ENCODE data around the gene NPHP4. TPM values are rescaled to one million over a fixed set of nuclear protein-coding genes. Genes with fewer than 3 reads are reported as not detected.

The NPHP4 gene
- total RNA-seq, 1 donor from 2014 or later = 11.3 TPM

DNA sequence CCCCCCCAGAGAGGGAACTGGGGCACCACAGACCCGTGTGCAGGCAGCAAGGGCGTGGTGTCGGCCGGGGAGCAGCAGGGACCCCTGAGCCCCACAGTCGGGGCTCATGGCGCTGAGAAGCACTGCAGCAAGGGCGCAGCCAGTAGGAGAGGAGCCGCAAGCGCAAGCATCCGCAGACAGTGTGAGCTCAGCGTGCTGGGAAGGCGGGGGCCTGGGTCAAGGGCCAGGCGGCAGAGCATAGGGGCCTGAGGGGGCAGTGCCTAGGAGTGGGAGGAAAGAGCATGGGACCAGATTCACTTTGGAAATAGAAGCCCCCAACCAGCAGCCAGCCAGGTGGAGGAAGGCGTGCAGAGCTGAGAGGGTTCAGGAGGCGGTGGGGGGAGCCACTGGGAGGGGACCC, 46.8 kb upstream of the NPHP4 start:
- DNase-seq (ENCODE audit: extremely low spot score in 2 of 2) = no peak
- no peaks in the 10 kb centered on the region for H3K4me1 ChIP-seq
- no peaks in the 10 kb centered on the region for H3K36me3 ChIP-seq
- H3K9me3 ChIP-seq = no peaks in the 10 kb centered on the region
- no peak for TF ChIP-seq POLR2A (IDR thresholded peaks at IDR 0.05)
- TF ChIP-seq, protein P1, sequence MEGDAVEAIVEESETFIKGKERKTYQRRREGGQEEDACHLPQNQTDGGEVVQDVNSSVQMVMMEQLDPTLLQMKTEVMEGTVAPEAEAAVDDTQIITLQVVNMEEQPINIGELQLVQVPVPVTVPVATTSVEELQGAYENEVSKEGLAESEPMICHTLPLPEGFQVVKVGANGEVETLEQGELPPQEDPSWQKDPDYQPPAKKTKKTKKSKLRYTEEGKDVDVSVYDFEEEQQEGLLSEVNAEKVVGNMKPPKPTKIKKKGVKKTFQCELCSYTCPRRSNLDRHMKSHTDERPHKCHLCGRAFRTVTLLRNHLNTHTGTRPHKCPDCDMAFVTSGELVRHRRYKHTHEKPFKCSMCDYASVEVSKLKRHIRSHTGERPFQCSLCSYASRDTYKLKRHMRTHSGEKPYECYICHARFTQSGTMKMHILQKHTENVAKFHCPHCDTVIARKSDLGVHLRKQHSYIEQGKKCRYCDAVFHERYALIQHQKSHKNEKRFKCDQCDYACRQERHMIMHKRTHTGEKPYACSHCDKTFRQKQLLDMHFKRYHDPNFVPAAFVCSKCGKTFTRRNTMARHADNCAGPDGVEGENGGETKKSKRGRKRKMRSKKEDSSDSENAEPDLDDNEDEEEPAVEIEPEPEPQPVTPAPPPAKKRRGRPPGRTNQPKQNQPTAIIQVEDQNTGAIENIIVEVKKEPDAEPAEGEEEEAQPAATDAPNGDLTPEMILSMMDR (IDR thresholded peaks at IDR 0.05) = no peak
- no peak for TF ChIP-seq POLR2AphosphoS5 (IDR thresholded peaks at IDR 0.05; ENCODE audit: insufficient read depth in 1 of 2, low read depth in 1 of 2)
- no peak overlapping the region for H3K27ac ChIP-seq
- H3K4me3 ChIP-seq = no peak overlapping the region
- intact Hi-C loops (cut with DNase I) = no loop called here
- H3K27me3 ChIP-seq = no peaks in the 10 kb centered on the region

DNA sequence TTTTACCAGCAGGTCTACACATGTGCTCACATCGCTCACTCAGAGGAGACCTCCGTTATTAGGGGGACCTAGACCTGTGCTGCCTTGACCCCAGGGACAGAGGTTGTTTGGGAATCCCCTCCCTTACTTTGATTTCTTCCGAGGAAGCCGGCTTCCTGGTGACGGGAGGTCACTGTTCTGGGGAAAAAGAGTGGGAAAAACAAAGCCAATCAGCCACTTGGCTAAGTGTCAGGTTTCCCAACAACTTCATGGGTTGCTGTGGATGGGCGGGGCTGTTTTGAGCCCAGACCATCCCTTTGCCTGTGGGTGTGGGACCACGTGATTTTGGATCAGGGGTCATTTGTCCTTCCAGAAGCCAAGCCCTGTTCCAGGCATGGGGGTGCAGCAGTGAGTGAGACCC, 46.4 kb upstream of the NPHP4 start:
- no peak overlapping the region for H3K27ac ChIP-seq
- H3K4me1 ChIP-seq = no peaks in the 10 kb centered on the region
- H3K9me3 ChIP-seq = no peaks in the 10 kb centered on the region
- TF ChIP-seq, protein P1 (IDR thresholded peaks at IDR 0.05) = no peak
- TF ChIP-seq POLR2A (IDR thresholded peaks at IDR 0.05) = no peak
- no peak for TF ChIP-seq POLR2AphosphoS5 (IDR thresholded peaks at IDR 0.05; ENCODE audit: insufficient read depth in 1 of 2, low read depth in 1 of 2)
- H3K36me3 ChIP-seq = no peaks in the 10 kb centered on the region
- no peak for DNase-seq (ENCODE audit: extremely low spot score in 2 of 2)
- no peaks in the 10 kb centered on the region for H3K27me3 ChIP-seq
- no peak overlapping the region for H3K4me3 ChIP-seq
- intact Hi-C loops (cut with DNase I) = no loop called here

DNA sequence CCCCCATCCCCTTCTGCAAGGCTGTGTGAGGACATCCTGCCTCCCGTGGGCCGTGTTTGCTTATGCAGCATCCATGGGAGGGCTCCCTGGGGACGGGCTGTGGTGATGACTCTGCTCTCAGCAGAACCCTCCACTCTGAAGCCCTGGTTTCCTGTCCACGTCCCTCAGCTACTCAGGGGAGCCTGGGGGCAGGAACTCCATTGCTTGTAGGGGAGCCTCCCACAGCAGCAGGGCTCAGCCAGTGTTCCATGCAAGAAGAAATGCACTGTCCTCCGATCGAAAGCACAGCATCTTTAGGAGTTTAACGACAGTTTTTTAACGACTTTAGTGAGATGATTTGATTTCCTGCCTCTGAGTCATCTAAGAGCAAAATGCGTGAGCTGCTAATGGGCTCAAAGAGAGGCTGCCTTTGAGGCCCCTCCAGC, 45.1 kb upstream of the NPHP4 start:
- DNase-seq (ENCODE audit: extremely low spot score in 2 of 2) = no peak
- H3K9me3 ChIP-seq = no peaks in the 10 kb centered on the region
- no peaks in the 10 kb centered on the region for H3K36me3 ChIP-seq
- H3K27me3 ChIP-seq = no peaks in the 10 kb centered on the region
- TF ChIP-seq POLR2AphosphoS5 (IDR thresholded peaks at IDR 0.05; ENCODE audit: insufficient read depth in 1 of 2, low read depth in 1 of 2) (no peak), POLR2A (IDR thresholded peaks at IDR 0.05) (no peak)
- TF ChIP-seq, protein P1 (IDR thresholded peaks at IDR 0.05) = no peak
- intact Hi-C loops (cut with DNase I) = no loop called here
- H3K4me3 ChIP-seq = no peak overlapping the region
- H3K27ac ChIP-seq = no peak overlapping the region
- no peaks in the 10 kb centered on the region for H3K4me1 ChIP-seq

DNA sequence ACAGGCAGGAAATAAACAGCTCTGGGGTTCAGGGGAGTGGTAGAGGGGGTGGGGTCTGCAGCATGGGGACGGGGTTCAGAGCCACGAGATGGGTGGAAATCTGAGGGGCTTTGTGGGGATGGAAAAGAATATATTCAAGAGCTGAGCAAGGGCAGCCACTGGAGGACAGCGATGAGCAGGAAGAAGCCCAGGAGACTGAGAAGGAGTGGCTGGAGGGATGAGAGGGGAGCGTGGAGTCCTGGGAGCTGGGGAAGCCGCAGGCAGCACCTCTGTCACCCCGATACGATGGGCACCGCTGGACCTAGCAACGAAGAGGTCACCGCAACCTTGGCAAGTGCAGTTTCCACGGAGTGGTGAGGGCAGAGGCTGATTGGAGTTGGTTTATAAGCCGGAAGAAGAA, 43.5 kb upstream of the NPHP4 start:
- no peaks in the 10 kb centered on the region for H3K4me1 ChIP-seq
- DNase-seq (ENCODE audit: extremely low spot score in 2 of 2) = no peak
- H3K36me3 ChIP-seq = no peaks in the 10 kb centered on the region
- no peaks in the 10 kb centered on the region for H3K9me3 ChIP-seq
- H3K4me3 ChIP-seq = no peak overlapping the region
- no peaks in the 10 kb centered on the region for H3K27me3 ChIP-seq
- no peak overlapping the region for H3K27ac ChIP-seq
- intact Hi-C loops (cut with DNase I) = no loop called here
- TF ChIP-seq POLR2A (IDR thresholded peaks at IDR 0.05) = no peak
- TF ChIP-seq, protein P1 (IDR thresholded peaks at IDR 0.05) = no peak
- TF ChIP-seq POLR2AphosphoS5 (IDR thresholded peaks at IDR 0.05; ENCODE audit: insufficient read depth in 1 of 2, low read depth in 1 of 2) = no peak

DNA sequence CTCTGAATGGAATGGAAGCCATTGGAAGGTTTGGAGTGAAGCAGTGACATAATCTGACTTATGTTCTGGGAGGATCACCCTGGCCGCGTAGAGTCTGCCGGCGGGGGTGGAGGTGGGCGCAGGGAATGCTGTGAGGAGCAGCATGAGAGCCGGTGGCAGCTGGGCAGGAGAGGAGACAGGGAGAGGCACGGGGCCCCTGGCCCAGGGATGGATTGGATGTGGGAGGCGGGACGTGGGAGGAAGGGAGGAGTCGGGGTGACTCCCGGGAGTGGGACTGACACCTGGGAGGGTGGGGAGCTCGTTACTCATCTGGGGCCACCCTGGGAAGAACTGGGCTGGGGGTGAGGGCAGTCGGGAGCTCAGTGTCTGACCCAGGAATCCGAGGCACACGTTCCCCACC, 43.1 kb upstream of the NPHP4 start:
- H3K27me3 ChIP-seq = no peaks in the 10 kb centered on the region
- TF ChIP-seq, protein P1 (IDR thresholded peaks at IDR 0.05) = no peak
- TF ChIP-seq POLR2AphosphoS5 (IDR thresholded peaks at IDR 0.05; ENCODE audit: insufficient read depth in 1 of 2, low read depth in 1 of 2) (no peak), POLR2A (IDR thresholded peaks at IDR 0.05) (no peak)
- DNase-seq (ENCODE audit: extremely low spot score in 2 of 2) = no peak
- no peaks in the 10 kb centered on the region for H3K36me3 ChIP-seq
- no peak overlapping the region for H3K27ac ChIP-seq
- no peaks in the 10 kb centered on the region for H3K4me1 ChIP-seq
- H3K9me3 ChIP-seq = no peaks in the 10 kb centered on the region
- intact Hi-C loops (cut with DNase I) = no loop called here
- H3K4me3 ChIP-seq = no peak overlapping the region
